Stimulated activated CD8-positive, alpha-beta memory T cell treated with anti-CD3 and anti-CD28 coated beads, Interleukin-4, amount 100 ng/mL, for 48 hours (primary cell): ENCODE measurements around the gene GABBR2.
A peak's percentile ranks its signal among the peaks of the same experiment; 100 is the strongest.

ENCODE experiments used
- DNase-seq: peaks from one replicate; pipeline ENCODE4 v3.0.0-alpha.2; 2020

Gene GABBR2

DNA sequence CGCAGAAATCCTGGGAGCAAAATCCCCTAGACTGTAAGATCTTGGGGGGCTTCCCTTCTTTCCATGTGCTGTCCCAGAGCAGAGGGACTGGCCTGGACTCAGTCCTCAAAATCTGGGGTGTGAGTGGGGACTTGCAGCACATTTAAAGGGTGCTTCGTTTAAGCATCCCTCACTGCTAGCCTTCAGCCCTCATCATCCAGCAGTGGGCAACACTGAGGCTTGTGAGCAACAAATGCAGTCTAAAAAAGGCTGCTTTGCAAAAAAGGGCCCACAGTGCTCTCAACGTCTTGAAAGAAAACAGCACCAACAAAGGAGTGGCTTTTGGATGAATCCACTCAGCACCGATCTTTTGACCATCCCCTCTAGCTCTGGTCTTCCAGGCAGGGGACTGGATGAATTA, 325.0 kb downstream of the GABBR2 start:
- no peak for DNase-seq

DNA sequence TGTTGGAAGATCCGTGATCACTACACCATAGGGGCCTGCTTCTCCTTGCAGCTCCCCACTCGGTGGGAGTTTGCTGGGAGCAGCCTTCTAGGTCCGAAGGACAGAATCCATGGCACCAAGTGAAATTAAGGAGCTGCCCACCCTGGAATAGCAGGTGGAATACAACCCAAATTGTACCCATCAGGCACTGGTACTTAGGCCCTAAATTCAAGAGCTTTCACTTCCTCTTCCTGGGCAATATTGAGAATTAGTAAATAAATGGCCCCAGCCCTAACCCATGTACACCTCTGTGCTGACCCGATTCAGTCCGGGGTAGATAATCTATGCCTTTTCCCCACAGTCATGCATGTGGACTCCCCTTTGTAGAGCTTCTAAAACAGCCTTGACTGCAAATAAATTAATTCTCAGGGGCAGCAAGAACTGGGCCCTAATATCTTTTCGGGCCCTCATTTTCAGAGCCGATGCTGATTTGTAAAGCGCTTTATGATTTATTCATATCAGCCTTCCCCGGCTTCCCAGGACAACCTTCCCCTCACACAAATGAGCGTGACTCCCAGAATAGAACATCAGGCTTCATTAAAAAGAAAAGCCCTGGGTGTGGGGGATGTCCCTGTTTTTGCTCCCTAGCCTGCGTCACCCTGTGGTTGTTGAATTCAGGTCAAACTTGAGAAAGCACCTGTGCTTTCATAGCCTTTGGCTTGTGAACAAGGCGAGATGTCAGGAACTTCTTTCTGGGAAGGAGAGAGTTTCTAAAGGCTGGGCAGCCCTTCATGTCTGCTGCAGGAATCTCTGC, 327.2 kb downstream of the GABBR2 start:
- no peak for DNase-seq

- DNase-seq = no peak
Observed at GRCh38 chr9:98380065-98380681, 328.6 kb downstream of the GABBR2 start.

DNA sequence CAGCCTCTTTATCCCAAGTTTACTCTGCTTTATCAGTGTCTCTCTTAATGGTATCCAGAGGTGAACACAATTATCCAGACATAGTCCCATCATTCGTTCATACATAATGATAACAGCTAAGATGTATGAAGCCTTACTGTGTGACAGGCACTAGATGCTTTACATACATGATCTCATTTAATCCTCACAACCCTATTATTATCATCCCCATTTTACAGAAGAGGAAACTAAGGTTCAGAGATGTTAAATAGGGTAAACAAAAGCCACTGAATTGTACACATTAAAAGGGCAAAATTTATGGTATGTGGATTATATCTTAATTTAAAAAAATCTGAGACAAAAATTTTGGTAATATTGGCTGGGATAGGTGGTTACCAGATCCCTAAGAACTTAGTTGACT, 329.2 kb downstream of the GABBR2 start:
- no peak for DNase-seq

DNA sequence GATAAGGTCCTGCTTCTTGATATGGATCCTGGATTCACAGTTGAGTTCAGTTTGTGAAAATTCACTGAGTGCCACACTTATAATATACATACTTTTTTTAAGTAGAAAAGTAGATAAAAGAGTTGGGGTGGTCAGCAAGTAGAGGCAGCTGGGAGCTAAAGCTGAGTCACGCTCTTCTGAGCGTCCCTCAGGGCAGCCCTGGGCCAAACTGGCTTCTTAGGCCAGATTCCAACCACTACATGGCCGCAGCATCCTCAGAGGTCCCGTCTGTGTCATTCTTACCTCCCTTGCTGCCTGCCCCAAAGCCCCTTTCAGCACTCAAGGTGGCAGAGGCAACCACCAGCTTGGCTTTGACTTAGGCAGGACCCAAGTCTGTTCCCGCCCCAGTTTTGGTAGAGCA, 329.9 kb downstream of the GABBR2 start:
- no peak for DNase-seq

GRCh38 chr9:98378206-98378780, 330.4 kb downstream of the GABBR2 start:
- DNase-seq = no peak

GRCh38 chr9:98375138-98375726, 333.5 kb downstream of the GABBR2 start:
- no peak for DNase-seq

DNA sequence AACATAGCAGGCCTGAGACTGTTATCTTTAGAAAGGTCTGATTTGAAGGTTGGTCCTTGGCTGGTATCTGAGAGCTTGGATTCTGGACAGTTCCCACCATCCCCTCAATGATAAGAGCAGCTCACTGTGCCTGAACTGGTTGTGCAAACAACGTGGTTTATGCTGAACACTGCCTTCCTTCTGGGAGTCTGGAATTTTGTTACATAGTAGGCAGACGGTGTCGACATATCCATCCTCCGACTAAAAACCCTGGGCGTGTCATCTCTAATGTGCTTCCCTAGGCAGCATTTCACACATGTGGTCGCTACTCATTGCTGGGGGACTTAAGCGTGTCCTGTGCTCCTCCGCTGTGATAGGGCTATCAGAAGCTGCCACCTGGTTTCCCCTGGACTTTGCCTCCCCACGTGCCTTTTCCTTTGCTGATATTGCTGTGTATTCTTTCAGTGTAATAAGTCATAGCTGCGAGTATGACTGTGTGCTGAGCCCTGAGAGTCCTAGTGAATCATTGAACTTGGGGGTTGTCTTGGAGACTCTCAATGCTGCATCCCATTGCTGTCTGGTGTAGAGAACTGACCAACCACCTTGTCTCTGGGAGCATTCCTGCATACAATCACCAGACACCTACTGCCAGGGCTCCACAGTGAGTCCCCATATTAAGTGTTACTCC, 334.2 kb downstream of the GABBR2 start:
- DNase-seq = no peak

DNA sequence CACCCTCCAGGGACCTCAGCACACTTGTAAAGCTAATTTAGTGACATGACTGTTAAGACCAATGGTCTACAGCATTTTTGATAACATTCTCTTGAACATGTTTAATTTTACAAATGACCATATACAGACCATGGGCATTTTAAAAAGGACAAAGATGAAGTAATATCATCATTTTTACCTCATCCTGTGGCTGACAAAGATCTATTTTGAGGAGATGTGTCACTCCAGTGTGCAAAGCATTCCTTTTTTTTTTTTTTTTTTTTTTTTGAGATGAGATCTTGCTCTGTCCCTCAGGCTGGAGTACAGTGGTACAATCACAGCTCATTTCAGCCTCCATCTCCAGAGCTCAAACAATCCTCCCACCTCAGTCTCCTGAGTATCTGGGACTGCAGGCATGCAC, 335.1 kb downstream of the GABBR2 start:
- no peak for DNase-seq

GRCh38 chr9:98372077-98372836, 336.5 kb downstream of the GABBR2 start:
- no peak for DNase-seq

- DNase-seq = no peak
Observed at GRCh38 chr9:98370976-98371315, 337.8 kb downstream of the GABBR2 start.

DNA sequence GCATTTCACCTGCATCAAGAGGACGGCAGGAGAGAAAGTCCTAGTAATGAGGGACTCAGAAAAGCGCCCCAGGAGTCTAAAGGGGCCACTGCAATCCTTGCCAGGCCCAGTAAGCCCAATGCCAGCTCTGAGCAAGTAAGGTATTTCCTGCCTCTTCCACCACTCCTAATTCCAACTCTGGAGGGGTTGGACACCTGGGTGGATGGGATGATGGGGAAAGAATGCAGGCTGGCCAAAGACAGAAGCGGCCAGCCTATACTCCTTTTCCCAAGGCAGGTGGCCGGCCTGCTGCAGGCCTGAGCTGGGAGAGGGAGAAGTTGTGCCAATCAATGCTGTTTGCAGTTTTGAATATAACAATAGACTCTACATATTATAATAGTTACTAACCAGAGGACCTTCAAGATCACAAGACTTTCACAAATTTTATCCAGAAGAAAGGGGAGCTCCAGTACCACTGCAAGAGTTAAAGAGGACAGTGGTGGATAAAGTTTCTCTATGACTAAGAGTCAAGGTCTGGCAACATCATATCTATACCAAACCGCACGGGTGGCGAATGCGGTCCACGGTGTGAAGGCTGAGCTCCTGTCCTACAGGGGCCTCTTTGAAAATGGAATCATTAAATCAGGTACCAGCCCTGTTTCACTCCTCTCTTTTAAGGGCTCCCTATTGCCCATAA, 338.3 kb downstream of the GABBR2 start:
- DNase-seq = no peak

DNA sequence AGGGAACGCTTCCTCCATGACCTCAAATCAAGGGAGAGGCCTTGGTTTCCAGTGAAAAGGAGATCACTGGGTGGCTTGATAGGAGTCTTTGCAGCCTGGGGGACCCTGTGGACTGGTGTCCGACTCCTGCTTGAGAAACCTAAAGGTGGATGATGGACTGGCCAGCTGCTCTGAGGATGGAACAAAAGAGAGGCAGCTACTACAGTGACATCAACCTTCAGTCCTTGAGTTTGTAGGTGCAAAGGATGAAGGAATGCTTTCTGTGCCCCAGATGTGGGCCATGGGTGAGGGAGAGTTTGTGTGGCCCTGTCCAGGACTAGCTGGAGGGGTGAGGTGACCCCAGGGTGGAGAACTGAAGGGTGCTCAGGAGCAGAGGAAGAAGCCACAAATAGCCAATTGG, 338.8 kb downstream of the GABBR2 start:
- DNase-seq = no peak

- DNase-seq = no peak
Observed at GRCh38 chr9:98369471-98369870, 339.3 kb downstream of the GABBR2 start.

DNA sequence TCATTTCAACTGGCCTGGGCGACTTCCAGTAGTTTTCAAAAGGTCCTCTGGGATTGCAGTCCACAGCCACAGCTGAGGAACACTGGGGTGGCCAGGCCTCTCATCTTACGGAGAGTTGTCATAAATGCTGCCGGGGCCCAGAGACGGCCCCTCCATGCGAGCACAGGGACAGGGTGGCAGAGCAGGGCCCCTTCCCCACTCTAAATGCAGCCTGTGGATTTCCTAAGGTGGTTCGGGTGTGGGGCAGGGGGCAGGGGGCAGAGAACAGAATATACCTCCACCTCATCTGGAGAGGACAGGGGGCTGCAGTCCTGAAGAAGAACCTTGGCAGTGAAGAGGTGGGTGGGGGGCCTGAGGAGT, 339.7 kb downstream of the GABBR2 start:
- DNase-seq = no peak

DNA sequence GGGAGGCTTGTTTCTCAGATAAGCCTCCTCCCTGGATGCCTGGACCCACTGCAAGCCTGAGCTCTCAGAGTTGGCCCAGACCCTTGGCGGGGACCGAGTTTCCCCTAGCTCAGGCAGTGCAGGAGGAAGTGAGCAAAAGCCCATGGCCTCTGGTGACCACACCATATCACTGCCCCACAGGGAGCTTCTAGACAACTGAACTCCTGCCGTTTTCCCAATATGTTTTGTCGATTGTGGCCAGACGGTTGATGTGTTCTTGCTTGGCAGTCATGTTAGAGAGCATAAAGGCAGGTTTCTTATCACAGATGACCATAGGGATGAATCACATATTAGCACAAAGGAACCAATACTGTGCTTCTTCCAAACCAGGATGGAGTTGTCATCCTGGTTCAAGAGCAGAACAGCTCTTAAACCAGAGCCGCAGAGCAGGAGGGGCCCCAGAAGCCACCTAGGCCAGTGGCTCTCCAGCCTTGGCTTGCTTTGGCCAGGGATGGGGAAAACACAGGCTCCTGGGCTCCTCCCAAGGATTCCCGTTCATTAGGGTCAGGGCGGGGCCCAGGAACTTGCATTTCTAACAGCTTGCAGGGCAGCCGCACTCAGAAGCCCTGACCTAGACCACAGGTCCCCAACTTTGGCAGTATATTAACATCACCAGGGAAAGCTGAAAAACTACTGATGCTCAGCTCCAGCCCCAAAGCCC, 340.2 kb downstream of the GABBR2 start:
- DNase-seq = no peak

DNA sequence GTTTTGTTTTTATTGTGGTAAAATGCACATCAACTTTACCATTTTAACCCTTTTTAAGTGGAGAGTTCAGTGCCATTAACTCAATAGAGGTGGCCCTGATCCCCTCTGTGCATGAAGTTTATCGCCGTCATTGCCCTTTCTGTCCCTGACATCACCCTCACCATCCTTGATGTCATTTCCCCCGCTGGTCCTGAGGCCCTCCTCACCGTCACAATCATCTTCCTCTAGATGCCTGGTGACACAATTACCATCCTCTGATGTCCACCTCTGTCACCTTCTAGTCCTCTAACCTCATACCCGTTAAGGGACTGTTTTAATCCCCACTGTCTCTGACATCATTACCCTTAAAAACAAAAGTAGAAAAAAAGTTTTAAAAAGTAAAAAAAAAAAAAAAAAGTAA, 340.8 kb downstream of the GABBR2 start:
- no peak for DNase-seq

DNA sequence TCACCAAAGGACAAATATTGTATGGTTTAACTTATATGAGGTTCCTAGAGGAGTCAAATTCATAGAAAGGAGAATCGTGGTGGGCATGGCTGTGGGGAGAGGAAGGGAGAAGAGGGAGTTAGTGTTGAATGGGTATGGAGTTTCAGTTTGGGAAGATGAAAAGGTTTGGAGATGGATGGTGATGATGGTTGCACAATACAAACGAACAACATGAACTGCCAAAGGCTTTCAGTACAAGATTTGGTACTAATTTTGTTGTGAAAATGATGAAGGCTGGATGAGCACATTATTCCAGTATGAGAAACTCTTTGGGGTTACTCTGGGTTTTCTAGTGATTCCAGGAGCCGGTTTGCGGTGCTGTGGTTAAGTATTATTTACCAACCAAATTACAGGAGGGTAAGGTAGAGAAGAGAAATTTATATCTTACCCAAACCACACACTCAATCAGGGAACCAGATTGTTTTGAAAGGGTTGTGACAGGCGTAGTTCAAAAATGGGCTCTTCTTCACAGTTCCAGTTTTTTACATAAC, 341.3 kb downstream of the GABBR2 start:
- no peak for DNase-seq

GRCh38 chr9:98365781-98366180, 343.0 kb downstream of the GABBR2 start:
- no peak for DNase-seq

DNA sequence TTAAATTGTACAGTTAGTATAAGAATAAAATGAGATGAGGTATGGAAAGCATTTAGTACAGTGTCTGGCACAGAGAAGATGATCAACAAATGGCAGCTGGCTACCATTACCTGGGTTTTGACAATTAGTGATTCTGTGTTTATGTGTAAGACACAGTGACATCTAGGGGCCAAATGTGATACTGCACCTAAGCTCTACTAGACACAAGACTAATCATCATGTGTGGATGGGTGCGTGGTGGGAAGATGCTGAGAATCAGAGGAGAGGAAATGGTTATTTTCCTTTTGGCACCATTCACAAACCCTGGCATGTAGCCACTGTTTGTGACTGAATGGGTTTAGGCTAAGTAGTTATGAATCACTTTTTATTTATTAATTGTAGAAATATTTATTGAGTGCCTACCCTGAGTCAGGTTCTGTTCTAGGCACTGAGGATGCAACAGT, 343.5 kb downstream of the GABBR2 start:
- peak; percentile 58 for DNase-seq

DNA sequence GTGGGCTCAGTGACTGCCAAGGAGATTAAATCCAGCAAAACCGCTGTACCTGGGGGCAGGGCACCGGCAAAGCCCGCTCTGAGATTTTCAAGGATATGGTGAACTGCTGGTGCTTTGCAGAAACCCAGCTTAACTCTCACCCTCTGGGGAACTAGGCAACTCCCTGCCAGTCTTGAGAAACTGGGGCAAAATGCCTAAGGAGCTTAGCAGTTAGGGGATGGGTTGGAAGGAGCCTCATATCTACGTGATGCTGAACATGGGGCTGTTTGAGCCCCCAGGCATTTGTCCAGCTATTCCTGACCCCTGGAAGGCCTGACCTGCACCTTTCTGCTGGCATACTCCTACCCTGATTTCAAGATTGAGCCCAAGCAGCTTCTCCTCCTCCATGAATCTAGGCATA, 344.6 kb downstream of the GABBR2 start:
- DNase-seq = no peak
